ENCODE measurements around the gene FXYD2. TPM values are rescaled to one million over a fixed set of nuclear protein-coding genes. Genes with fewer than 3 reads are reported as not detected.

FXYD2 gene
- 14.3 to 21.9 TPM (median 15.8 TPM) in 5 replicates for total RNA-seq (2022; extraction: Qiagen RNA extraction; ENCODE audit: low read depth)

GRCh38 chr11:117824571-117825537, at the start of gene FXYD2:
FXYD2 (minus strand) TSS chr11:117824744; CDS start chr11:117824678, 66 bp downstream.

GRCh38 chr11:117796872-117797529, 27.5 kb downstream of the FXYD2 start, which contains the start of gene DSCAML1:
DSCAML1 (minus strand) TSS chr11:117797216; CDS start chr11:117797079, 137 bp downstream.

Other genes with a start within 250 kb of the FXYD2 start
- gene DSCAML1, start 27.5 kb downstream of the FXYD2 start, total RNA-seq (2022; extraction: Qiagen RNA extraction; ENCODE audit: low read depth), result 0.18 to 0.41 TPM (median 0.19 TPM) in 5 replicates
- gene FXYD6, start 51.9 kb upstream of the FXYD2 start, total RNA-seq (2022; extraction: Qiagen RNA extraction; ENCODE audit: low read depth), result 0.16 to 0.36 TPM (median 0.30 TPM) in 4 of 5 replicates, not detected in the other
- not detected in 5 replicates for gene TMPRSS13, start 104.7 kb upstream of the FXYD2 start, total RNA-seq (2022; extraction: Qiagen RNA extraction; ENCODE audit: low read depth)
- gene IL10RA, start 161.7 kb upstream of the FXYD2 start, total RNA-seq (2022; extraction: Qiagen RNA extraction; ENCODE audit: low read depth), result 0.05 to 0.14 TPM (median 0.09 TPM) in 4 of 5 replicates, not detected in the other